ENCODE data around the gene PEX26.
"Not testable (repeated sequence)": the region's sequence is repeated elsewhere in the genome, so short reads cannot be mapped to it uniquely, and the experiment has no call there.

PEX26 gene

GRCh38 chr22:18104566-18104965 is 26.8 kb downstream of the PEX26 start:
- no peak overlapping the region for H3K27ac ChIP-seq (ENCODE audit: poor library complexity, severe bottlenecking)
- H3K4me1 ChIP-seq (ENCODE audit: insufficient read depth, poor library complexity, severe bottlenecking): no peaks in the 10 kb centered on the region
- ATAC-seq (ENCODE audit: low read depth) (no peak), DNase-seq (ENCODE audit: low spot score) (no peak)
- H3K9me3 ChIP-seq (ENCODE audit: severe bottlenecking): no peaks in the 10 kb centered on the region
- no peaks in the 10 kb centered on the region for H3K27me3 ChIP-seq (ENCODE audit: insufficient read depth, poor library complexity, severe bottlenecking)
- TF ChIP-seq CTCF (IDR thresholded peaks at IDR 0.05; ENCODE audit: poor library complexity, severe bottlenecking): no peak
- no peak overlapping the region for H3K4me3 ChIP-seq (ENCODE audit: severe bottlenecking)
- no peaks in the 10 kb centered on the region for H3K36me3 ChIP-seq (ENCODE audit: low read depth)

- not testable (repeated sequence) for DNase-seq (ENCODE audit: low spot score); H3K36me3 ChIP-seq (ENCODE audit: low read depth); H3K27ac ChIP-seq (ENCODE audit: poor library complexity, severe bottlenecking); H3K4me3 ChIP-seq (ENCODE audit: severe bottlenecking); H3K4me1 ChIP-seq (ENCODE audit: insufficient read depth, poor library complexity, severe bottlenecking); ATAC-seq (ENCODE audit: low read depth); H3K9me3 ChIP-seq (ENCODE audit: severe bottlenecking)
- H3K27me3 ChIP-seq (ENCODE audit: insufficient read depth, poor library complexity, severe bottlenecking): peaks cover 12% of the 10 kb centered on the region
Observed at GRCh38 chr22:18105981-18106380, 28.2 kb downstream of the PEX26 start.

- H3K27ac ChIP-seq (ENCODE audit: poor library complexity, severe bottlenecking); H3K36me3 ChIP-seq (ENCODE audit: low read depth); ATAC-seq (ENCODE audit: low read depth); H3K4me3 ChIP-seq (ENCODE audit: severe bottlenecking); H3K4me1 ChIP-seq (ENCODE audit: insufficient read depth, poor library complexity, severe bottlenecking); DNase-seq (ENCODE audit: low spot score); H3K9me3 ChIP-seq (ENCODE audit: severe bottlenecking): not testable (repeated sequence)
- peaks cover 19% of the 10 kb centered on the region for H3K27me3 ChIP-seq (ENCODE audit: insufficient read depth, poor library complexity, severe bottlenecking)
Observed at GRCh38 chr22:18106550-18107341, 29.0 kb downstream of the PEX26 start.

GRCh38 chr22:18108187-18108586 is 30.4 kb downstream of the PEX26 start:
- DNase-seq (ENCODE audit: low spot score): no peak
- no peaks in the 10 kb centered on the region for H3K4me1 ChIP-seq (ENCODE audit: insufficient read depth, poor library complexity, severe bottlenecking)
- no peaks in the 10 kb centered on the region for H3K36me3 ChIP-seq (ENCODE audit: low read depth)
- H3K27me3 ChIP-seq (ENCODE audit: insufficient read depth, poor library complexity, severe bottlenecking): peaks cover 19% of the 10 kb centered on the region
- H3K27ac ChIP-seq (ENCODE audit: poor library complexity, severe bottlenecking): no peak overlapping the region
- no peak for TF ChIP-seq CTCF (IDR thresholded peaks at IDR 0.05; ENCODE audit: poor library complexity, severe bottlenecking)
- ATAC-seq (ENCODE audit: low read depth): no peak
- no peak overlapping the region for H3K4me3 ChIP-seq (ENCODE audit: severe bottlenecking)
- H3K9me3 ChIP-seq (ENCODE audit: severe bottlenecking): no peaks in the 10 kb centered on the region

- Histone ChIP-seq H3K9me3 (ENCODE audit: severe bottlenecking) (no peaks in the 10 kb centered on the region), H3K4me1 (ENCODE audit: insufficient read depth, poor library complexity, severe bottlenecking) (no peaks in the 10 kb centered on the region), H3K4me3 (ENCODE audit: severe bottlenecking) (no peak overlapping the region), H3K27me3 (ENCODE audit: insufficient read depth, poor library complexity, severe bottlenecking) (peaks cover 19% of the 10 kb centered on the region), H3K27ac (ENCODE audit: poor library complexity, severe bottlenecking) (no peak overlapping the region), H3K36me3 (ENCODE audit: low read depth) (no peaks in the 10 kb centered on the region)
- DNase-seq (ENCODE audit: low spot score) (no peak), ATAC-seq (ENCODE audit: low read depth) (no peak)
- no peak for TF ChIP-seq CTCF (IDR thresholded peaks at IDR 0.05; ENCODE audit: poor library complexity, severe bottlenecking)
Observed at GRCh38 chr22:18109410-18110193, 31.8 kb downstream of the PEX26 start.
